Measurements from ENCODE around the gene COQ7.

- TF ChIP-seq POLR2AphosphoS5 (IDR thresholded peaks at IDR 0.05; ENCODE audit: low read depth) (no peak), CTCF (IDR thresholded peaks at IDR 0.05; ENCODE audit: insufficient read depth, low read length) (no peak), REST (IDR thresholded peaks at IDR 0.05; ENCODE audit: insufficient replicate concordance, low read depth) (no peak), GABPA (IDR thresholded peaks at IDR 0.05; ENCODE audit: low read depth) (no peak), SPI1 (IDR thresholded peaks at IDR 0.05; ENCODE audit: borderline replicate concordance, low read depth) (no peak)
These were observed 22.1 kb downstream of the COQ7 start for GRCh38 chr16:19089410-19089955.

Measured in HL-60 (cell line).